ENCODE measurements around the gene RALGPS1.

The RALGPS1 gene

DNA sequence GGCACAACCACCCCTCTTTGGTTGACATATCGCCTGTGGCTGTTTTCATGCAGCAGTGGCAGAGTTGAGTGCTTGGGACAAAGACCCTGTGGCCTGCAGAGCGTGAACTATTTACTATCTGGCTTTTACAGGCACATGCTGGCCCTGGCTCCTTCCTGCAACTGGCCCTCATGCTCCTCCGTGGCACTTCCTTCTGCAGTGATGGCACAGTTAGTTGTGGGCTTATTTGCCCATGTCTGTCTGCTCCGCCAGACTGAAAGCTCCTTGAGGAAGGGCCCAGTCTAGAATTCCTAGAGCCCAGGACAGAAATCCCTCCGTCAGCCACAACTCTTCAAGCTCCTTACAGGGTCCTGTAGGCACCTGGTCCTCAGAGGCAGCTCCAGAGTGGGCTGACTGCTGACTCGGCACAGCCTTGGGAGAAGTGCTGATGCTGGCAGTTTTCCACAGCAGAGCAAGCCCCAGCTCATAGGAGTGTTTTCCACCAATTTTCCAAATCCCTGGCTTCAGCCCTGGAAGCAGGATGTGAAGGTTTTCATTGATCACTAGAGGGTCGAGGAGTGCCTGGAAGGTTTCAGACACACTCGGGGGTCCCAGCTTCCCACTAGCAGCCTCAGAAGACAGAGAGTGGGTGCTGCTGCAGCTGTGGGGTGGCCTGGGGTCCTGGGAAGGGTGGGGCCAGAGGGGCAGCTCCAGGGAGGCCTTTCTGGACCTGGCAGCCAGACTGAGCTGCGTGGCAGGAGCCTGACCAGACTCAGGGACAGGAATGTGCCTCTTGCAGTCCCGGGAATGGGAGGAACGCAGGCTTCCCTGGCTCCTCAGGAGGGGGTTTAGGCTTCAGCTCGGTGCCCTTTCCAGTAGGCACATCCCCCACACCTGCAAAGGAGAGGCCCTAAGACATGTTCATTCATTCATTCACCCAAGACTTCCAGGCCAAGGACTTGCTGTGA, 264.4 kb downstream of the RALGPS1 start:
- DNase-seq = no peak

DNA sequence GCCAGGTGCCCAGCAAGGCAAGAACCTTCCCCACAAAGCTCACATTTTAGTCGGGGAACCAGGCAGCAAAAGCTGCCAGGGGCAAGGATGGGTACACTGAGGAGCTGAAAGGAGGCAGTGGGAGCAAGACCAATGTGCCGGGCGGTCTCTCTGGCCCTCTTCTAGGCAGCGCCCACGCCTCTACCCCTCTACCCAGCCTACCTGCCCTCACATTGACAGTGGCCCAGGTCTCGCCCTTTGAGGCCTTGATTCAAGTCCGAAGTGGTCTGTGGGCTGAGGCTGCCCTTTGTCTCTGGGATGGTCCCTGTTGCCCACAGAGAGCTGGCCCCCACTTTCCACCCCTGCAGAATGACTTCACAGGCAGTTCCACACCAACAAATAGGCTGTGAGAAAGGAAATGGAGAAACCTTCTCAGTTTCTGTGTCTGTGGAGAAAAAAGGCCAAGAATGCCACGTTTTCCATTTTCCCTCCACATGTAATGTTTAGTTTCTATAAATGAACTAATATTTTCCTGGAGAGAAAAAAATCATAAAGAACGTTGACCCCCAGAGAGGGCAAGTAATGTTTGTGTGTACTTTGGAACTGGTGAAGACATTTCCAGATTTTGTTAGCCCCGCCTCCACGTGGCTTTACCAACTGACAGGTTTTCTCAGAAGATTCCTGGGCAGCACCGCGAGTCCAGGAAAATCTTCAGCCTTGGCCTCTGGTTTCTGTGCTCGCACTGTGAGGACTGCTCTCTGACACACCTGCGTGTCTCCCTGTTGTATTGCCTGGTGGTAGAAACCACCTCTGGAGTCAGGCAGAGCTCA, 265.3 kb downstream of the RALGPS1 start:
- no peak for DNase-seq

DNA sequence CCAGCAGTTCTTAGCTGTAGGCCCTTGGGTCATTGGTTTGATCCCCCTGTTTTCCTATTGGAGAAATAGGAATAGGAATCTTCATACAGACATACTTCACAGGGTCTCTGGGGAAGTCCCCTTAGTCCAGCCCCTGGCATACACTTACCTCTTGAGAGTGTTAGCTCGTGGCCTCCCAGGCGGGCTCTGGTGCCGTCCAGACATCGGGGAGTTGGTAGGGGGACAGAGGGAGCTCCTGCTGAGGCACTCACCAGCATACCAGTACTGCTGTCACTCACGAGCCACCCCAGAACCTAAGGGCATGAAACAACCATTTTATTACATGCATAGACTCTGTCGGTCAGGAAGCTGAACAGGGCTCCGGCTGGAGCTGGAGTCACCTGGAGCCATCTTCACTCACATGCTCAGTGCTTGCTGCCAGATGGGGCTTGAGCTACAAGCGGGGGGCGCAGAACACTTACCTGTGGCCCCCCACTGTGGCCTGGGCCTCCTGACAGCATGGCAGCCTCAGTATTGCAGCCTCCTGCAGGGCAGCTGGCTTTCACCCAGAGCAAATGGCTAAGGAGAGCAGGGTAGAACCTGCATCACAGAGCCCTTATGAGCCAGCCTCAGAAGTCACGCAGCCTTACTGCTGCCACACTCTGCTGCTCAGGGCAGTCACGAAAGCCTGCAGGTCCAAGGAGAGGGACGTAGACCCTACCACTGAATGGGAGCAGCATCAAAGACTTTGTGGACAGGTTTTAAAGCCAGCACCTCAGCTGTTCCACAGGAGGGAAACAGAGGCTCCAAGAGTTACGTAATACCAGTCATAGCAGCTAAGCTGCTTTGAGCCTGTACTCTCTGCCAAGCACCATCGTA, 266.1 kb downstream of the RALGPS1 start:
- no peak for DNase-seq

DNA sequence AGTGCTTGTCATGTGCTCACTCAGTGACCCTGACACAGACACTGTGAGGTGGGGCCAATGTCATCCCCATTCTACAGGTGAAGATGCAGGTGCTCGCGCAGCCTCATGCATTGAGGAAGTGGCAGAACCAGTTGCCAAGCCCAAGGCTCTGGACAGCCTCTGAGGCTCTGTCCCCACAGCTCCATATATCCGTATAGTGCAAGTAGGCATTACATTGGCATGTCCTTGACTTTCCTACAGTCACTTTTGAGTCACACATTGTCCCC, 266.7 kb downstream of the RALGPS1 start:
- no peak for DNase-seq

DNA sequence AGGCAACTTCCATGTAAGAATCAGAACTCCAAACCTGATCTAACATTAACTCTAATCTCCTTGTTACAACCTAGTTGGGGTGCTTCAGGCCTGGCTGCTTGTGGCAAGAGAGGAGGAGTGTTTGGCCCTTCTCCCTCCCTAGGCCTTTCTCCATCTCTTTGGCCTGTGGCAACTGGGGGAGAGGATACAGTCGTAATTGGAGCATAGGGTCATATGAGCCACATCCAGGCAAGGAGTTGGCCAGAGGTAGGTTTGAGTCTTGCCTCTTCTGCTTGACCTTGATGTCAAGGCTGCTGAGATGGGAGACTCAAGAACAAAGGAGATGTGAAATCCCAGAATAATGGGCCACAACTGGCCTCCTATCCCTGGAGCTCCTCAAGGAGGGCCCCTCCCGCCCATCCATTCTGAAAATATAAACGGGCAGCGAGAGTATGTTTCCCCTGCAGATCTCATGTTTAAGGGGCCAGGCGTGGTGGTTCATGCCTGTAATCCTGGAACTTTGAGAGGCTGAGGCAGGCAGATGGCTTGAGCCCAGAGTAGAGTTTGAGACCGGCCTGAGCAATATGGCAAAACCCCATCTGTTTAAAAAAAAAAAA, 267.1 kb downstream of the RALGPS1 start:
- DNase-seq = no peak

DNA sequence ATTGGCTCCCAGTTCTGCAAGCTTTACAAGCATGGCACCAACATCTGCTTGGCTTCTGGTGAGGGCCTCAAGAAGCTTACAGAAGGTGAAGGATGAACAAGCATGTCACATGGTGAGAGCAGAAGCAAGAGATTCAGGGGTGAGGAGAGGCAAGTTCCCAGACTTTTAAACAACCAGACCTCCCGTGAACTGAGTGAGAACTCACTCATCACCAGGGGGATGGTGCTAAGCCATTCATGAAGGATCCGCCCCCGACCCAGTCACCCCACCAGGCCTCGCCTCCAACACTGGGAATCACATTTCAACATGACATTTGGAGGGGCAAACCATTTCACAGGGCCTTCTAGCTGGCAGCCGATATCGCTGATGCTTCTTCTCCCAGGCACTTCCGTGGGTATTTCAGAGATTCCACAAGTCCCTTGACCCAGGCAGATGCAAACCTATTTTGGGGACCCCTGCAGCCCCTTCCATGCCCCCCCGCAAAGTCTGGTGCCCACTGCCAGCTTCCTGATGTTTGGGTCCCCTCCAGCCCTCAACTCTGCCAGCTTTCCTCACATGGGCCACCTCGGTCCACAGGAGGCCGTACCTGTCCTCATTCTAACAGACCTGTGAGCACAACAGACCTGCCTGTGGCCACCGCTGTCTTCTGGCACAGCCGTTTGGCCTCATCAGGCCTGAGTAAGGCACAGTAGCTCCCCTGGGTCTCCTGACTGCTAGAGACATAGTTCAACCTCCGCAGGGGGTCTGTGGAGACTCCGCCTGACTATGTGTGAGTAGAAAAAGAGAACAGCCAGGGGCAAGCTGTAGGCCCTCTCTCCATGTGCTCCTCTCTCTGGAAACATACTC, 268.5 kb downstream of the RALGPS1 start:
- DNase-seq = no peak

DNA sequence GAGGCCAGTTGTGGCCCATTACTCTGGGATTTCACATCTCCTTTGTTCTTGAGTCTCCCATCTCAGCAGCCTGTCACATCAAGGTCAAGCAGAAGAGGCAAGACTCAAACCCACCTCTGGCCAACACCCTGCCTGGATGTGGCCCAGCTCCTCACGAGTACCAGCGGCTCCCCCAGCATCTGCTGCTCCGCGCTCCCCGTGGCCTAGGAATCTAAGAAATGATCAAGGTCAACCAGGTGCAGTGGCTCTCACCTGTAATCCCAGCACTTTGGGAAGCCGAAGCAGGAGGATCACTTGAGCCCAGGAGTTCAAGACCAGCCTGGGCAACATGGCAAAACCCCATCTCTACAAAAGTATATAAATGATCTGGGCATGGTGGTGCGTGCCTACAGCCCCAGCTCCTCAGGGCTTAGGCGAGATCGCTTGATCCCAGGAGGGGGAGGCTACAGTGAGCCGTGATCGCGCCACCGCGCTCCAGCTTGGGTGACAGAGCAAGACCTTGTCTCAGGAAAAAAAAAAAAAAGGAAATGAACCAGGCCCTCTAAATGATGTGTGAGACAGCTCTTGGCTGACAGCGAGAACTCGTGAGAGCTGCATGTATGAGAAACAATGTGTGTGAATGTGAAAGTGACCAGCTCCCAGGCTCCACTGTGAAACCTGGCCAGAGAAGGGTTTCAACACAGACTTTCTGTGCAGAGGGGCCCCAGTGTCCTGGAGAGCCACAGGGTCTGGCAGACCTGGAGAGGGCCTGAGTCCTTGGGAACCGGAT, 269.4 kb downstream of the RALGPS1 start:
- no peak for DNase-seq

DNA sequence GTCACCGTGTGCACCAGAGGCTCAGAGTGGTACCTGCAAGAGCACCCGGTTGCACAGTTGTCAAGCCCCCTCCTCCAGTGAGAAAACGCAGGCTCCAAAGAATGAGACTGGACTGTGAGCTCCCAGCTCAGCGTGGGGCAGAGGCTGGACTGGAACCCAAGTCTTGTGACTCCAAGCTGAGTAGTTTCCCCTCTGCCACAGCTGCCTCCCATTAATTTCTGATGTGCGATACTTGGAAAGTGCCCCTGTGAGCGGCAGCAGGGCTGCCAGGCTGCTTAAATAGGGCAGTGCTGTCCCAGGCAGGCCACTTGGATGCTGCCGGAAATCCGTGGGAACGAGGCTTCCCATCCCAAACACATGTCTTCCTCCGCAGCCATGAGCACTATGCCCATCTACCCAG, 270.1 kb downstream of the RALGPS1 start:
- no peak for DNase-seq

DNA sequence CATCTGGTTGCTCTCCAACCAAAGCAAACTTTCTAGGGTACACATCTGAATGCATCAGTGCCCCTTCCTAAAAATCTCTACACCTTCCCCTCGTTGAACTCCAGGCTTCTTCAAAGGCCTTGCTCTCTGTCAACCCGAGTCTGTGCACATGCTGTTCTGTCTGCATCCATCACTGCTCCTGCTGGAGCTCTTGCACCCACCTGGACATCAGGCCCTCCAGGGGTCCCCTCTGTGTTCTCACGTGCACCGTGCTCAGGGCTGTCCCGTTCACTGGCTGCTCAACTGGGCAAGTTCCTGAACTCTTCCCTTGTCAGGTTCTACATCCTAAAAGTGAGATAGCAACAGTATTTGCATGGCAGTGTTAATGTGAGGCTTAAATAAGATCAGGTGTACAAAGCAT, 270.6 kb downstream of the RALGPS1 start:
- DNase-seq = no peak

DNA sequence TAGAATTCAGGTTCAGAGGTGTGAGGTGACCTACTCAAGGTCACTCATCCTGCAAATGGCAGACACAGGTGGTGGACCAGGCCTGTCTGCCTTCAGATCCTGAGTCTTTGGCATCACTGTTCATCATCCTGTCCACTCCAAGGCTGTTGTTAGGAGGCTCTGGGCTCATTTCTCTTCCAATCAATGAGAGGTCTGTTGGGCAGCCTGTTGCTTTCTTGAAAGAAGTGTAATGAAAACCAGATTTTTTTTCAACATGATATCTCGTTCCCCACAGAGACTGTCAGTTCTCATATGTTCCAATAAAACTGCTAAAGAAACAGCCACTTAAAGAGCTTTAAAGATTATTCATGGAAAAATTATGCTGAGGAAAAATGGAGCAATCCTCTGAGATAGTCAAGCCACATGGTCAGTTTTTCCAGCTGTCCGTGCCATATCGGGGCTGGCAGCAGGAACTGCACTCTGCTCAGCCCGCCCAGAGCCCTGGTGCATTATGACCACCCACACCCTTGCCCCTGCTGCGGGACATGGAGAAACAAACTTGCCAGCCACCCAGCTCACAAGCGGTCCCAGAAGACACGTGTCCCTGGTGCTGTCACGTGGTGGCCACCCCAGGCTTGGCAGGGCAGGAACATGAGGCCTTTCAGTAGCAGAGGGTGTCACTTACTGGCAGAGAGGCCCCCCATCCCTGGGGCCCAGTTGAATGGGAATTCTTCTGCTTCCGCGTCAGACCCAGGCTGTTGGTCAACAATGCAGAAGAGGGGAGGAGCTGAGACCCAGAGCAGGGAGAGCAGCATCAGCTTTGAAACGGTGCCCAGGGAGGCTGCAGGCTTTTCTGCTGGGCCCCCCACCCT, 271.6 kb downstream of the RALGPS1 start:
- no peak for DNase-seq

DNA sequence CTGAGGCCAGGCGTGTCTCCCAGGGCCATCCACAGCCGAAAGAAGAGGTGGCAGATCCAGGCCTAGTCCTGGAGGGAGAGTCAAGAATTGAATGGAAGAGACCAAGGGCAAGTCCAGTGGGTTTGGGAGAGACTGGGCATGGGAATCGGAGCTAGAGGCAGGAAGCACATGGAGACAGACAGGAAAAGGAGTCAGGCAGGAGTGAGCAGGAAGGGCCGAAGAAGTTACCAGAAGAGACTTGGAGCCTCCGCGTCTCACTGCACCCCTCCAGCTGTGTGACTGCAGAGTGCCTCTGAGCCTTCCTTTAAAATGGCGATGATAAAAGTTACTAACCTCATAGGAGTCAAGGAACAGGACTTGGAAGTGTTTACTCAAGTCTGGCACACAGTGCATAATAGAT, 272.2 kb downstream of the RALGPS1 start:
- DNase-seq = no peak

DNA sequence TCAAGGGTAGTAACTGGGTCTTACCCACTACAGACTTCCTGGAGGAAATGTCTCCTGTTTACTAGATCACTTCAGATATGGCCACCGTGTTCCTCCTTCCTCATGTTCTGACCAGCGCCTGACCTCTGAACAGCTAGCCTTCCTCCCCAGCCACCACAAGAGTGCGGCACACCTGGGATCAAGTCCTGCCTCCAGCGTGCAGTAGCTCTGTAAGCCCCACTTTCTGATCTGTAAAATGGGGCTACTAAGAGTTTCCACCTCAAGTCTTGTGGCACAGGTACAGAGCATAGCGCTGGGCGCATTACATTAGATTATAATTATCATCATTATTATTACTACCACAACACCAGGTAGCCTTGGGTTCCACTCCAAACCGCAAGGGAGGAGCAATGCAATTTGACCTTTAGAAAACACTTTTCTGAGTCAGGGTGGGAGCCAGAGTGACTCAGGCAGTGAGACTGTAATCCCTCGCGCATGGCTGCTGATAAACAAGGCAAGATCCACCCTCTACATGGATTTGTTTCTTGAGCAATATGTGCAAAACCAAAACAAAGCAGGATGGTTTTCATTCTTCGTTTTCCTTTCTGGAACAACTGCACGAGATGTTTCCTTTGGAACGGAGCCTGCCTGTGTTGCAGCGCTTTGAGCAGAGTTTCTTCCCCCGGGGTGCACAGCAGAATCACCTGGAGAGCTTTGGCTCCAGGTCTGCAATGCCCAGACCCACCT, 272.8 kb downstream of the RALGPS1 start:
- no peak for DNase-seq

DNA sequence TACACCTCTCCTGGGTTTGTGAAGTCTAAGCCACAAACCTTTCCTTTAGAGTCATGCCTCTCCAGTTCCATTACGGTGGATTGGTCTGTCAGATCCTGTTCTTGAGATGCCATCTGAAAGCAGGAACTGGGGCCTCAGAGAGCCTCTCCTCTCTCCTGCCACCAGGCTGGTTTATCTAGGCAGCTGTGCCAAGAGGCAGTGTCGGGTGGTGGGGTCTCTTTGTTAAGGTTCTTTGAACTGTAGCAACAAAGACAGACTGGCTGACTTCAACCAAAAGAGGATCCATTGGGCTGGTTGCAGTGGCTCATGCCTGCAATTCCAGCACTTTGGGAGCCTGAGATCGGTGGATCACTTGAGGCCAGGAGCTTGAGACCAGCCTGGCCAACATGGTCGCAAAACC, 273.8 kb downstream of the RALGPS1 start:
- no peak for DNase-seq

DNA sequence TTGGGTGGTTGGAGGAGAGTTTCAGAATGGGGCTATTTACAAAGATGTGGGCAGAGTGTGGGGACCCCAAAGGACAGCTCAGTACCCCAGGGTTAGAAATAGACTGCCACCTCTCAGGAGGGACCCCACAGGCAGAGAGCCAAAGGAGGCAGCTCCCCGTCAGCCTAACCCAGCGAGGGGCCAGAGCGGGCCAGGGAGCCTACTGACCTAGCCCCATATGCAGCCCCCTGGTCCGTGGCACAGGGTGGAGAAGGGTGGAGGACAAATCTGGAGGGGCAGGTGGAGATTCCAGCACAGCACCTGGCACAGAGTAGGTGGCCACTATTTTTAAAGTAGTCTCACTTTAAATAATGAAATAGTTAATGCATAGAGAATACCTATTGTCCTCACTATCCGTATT, 275.0 kb downstream of the RALGPS1 start:
- DNase-seq = no peak

DNA sequence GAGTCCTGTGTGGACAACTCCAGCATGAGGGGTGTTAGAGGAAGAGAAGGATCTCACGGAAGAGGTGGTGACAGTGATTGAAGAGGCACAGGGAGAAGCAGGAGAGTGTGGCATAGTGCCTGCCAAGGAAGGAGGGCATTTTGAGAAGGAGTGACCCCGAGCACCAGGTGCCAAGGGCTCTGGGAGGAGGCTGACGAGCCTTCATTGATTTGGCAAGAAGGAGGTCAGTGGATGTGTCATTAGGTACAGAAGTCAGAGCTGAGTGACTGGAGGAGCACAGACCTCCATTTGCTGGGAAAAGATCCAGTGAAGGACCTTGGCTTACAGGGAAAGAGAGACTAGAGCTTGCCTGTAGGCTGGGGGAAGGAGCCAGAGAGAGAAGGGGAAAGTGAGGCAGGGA, 278.2 kb downstream of the RALGPS1 start:
- DNase-seq = no peak

DNA sequence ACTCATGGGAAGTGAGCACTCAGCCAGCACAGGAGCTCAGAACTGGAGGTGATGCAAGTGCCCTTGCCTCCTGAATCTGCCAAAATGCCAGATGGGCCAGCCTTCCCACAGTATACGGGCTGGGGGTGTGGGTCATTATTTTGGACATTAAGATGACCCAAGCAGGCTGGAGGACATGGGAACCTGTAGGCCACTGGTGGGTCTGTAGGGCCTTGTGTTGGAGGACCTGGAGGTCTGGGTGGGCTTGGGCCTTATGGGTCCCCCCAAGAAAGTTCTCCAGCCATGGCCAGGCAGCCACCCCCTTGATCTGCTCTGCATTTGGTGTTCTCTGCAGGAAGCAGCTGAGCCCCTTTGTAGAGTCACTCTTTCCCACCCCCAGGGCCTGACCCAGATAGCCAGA, 278.9 kb downstream of the RALGPS1 start:
- no peak for DNase-seq

DNA sequence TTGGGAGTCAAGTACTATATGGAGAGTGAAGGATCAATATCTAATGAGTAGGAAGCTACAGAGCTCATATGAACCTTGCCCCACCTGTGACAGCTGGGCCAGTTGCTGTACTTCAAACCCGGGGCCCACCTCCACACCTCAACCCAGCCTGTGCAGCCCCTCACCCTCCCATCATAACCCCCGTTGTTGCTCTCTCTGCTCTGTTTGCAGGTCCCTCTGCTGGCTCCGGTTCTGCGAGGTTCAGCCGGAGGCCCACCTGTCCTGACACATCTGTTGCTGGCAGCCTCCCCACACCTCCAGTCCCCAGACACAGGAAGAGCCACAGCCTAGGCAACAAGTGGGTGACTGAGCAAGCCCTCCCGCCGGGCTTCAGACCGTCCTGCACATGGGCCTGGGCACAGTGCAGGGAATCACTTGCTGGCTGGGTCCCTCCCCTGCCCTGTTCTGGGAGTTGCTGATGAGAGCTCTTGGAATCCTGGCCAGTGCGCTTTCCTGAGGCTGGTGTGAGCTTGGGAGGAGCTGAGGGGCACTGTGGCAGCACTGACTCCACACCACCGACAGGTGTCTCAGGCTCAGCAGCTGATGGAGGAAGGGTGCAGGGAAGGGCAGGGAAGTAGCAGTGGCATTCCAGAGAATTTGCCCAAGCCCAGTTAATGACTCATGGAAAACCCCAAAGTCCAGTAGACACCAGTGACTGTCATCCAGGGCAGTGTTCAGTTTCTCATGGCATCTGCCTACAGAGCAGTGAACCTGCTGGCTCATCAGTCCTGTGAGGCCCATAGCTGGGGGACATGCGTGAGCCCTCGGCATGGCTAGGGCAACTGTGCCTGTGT, 280.5 kb downstream of the RALGPS1 start:
- DNase-seq = no peak

DNA sequence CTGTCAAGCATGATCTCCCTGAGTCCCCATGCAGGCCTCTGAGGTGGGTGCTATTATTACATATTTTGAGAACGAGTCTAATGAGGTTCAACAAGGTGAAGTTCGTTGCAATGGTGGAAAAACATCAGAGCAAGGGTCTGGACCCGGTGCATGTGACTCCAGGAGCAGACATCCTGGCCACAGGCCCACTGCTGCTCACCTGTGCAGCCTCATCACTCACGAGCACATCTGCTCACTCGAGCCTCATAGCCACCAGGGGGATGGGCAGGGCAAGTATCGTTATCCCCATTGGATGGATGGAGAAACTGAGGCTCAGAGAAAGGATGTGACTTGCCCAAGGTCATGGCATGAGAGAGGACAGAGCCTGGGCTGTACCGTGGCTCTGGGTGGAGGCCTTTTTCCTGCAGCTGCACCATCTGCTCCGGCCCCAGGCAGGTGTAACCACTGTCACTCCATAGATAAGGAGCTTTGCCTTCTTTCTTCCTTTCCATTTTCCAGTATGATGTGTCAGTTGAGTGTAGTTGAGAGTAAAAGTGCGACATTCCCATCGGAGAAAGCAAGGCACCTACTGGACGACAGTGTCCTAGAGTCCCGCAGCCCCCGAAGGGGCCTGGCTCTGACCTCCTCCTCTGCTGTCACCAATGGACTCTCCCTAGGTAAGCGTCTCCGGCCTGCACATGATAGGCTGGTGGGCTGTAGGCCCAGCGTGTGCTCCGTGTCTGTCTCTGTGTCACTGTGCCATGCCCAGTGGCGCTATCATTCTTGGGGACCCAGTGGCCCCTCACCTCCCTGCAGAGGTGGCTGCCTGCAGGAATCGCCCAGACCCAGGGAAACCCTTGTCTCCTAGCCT, 281.6 kb downstream of the RALGPS1 start:
- no peak for DNase-seq
